Measurements from ENCODE around the gene MPV17L2.

MPV17L2 gene

DNA sequence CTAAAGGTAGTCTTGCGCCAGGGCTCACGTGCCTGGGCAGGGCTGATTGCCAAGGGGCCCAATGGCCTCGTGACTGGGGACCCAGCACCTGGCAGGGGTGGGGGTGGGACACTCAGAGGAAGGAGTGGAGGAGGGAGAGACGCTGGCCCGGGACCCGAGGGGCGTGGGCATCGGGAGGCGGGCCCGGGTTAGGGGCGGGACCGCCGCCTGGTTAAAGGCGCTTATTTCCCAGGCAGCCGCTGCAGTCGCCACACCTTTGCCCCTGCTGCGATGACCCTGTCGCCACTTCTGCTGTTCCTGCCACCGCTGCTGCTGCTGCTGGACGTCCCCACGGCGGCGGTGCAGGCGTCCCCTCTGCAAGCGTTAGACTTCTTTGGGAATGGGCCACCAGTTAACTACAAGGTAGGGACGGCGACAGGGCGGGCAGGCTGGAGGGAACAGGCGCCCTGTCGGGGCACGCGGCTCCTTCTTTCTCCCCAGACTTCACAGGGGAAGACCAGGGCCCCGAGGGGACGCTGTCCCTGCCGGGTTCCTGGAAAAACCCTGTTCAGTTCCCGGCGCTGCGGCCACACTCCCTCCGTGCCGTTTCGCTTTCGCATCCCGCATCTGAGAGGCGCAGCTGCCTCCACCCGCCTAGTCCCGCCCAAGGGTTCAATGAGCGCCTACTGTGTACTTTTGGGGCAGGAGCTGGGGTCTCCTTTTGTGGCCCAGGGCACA lies 19.3 kb upstream of the MPV17L2 start, which contains the start of gene IFI30:
TSS of gene IFI30 (plus strand) at position 242 of the 717 bp plus-strand sequence. CDS start at position 271, 29 bp downstream.
- Histone ChIP-seq H3K9me3 (ENCODE audit: control insufficient read depth, low read length) (no peaks in the 10 kb centered on the region), H2AFZ (ENCODE audit: low read depth, low read length) (peak within 1 kb of the TSS; percentile 72), H3K79me1 (replicated peaks; ENCODE audit: low read length, poor library complexity, severe bottlenecking) (peaks cover 3% of the 10 kb centered on the region), H2BK120ac (ENCODE audit: low read depth, low read length) (no peak within 1 kb of the TSS), H4K91ac (ENCODE audit: low read length) (peak within 1 kb of the TSS; percentile 60), H4K8ac (ENCODE audit: low read length) (peak within 1 kb of the TSS; percentile 82), H3K4me1 (ENCODE audit: control insufficient read depth, insufficient read depth, low read depth, low read length) (peaks cover 16% of the 10 kb centered on the region), H3K27me3 (ENCODE audit: control insufficient read depth in 1 of 2, insufficient read depth in 1 of 2, low read length in 2 of 2) (peaks cover 0 to 7% of the 10 kb centered on the region in 2 experiments), H2BK5ac (ENCODE audit: low read depth, low read length, poor library complexity, severe bottlenecking) (no peak within 1 kb of the TSS), H3K9ac (ENCODE audit: low read length) (peak within 1 kb of the TSS; percentile 87), H3K4me2 (ENCODE audit: low read length, poor library complexity, severe bottlenecking) (peak within 1 kb of the TSS; percentile 99), H2BK12ac (ENCODE audit: low read length in 2 of 2) (peak within 1 kb of the TSS in 1 of 2 experiments; percentile 95), H3K4me3 (ENCODE audit: insufficient read depth in 1 of 2, low read depth in 1 of 2, low read length in 2 of 2) (peak within 1 kb of the TSS; percentile 62 to 93), H3K27ac (ENCODE audit: low read length, poor library complexity, severe bottlenecking) (no peak within 1 kb of the TSS), H3K18ac (ENCODE audit: low read depth in 1 of 2, low read length in 2 of 2) (peak within 1 kb of the TSS; percentile 46 to 94), H3K36me3 (ENCODE audit: control insufficient read depth in 1 of 2, insufficient read depth in 2 of 2, low read depth in 1 of 2, low read length in 2 of 2) (peaks cover 26 to 34% of the 10 kb centered on the region in 2 experiments), H2BK15ac (ENCODE audit: low read depth, poor library complexity, severe bottlenecking) (peak within 1 kb of the TSS; percentile 44), H2AK5ac (ENCODE audit: low read length, severe bottlenecking) (no peak within 1 kb of the TSS), H3K4ac (ENCODE audit: low read depth in 1 of 2, low read length in 2 of 2) (peak within 1 kb of the TSS in 1 of 2 experiments; percentile 84), H3K14ac (ENCODE audit: low read length in 2 of 2) (peak within 1 kb of the TSS in 1 of 2 experiments; percentile 95), H3K23ac (ENCODE audit: low read length in 2 of 2) (peak within 1 kb of the TSS in 1 of 2 experiments; percentile 90)
- 2% methylated on average over 47 of the region's 47 CpGs for WGBS
- peak; percentile 69 for DNase-seq

DNA sequence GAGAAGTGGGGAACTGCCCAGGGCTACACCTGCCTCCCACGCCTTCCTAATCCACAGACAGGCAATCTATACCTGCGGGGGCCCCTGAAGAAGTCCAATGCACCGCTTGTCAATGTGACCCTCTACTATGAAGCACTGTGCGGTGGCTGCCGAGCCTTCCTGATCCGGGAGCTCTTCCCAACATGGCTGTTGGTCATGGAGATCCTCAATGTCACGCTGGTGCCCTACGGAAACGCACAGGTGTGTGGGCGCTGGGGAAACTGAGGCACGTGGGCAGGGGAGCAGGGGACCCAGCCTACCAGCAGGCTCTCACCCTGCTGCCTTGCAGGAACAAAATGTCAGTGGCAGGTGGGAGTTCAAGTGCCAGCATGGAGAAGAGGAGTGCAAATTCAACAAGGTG lies 18.0 kb upstream of the MPV17L2 start:
- no peak overlapping the region for H2BK15ac ChIP-seq (ENCODE audit: low read depth, poor library complexity, severe bottlenecking)
- H2AFZ ChIP-seq (ENCODE audit: low read depth, low read length): no peak overlapping the region
- no peak overlapping the region for H2BK5ac ChIP-seq (ENCODE audit: low read depth, low read length, poor library complexity, severe bottlenecking)
- H2BK120ac ChIP-seq (ENCODE audit: low read depth, low read length): no peak overlapping the region
- peaks cover 21 to 22% of the 10 kb centered on the region in 2 experiments for H3K36me3 ChIP-seq (ENCODE audit: control insufficient read depth in 1 of 2, insufficient read depth in 2 of 2, low read depth in 1 of 2, low read length in 2 of 2)
- no peak overlapping the region for H4K91ac ChIP-seq (ENCODE audit: low read length)
- no peak overlapping the region for H2BK12ac ChIP-seq (ENCODE audit: low read length in 2 of 2)
- H3K23ac ChIP-seq (ENCODE audit: low read length in 2 of 2): peak overlapping the region in 1 of 2 experiments; percentile 88
- H3K27me3 ChIP-seq (ENCODE audit: control insufficient read depth in 1 of 2, insufficient read depth in 1 of 2, low read length in 2 of 2): peaks cover 0 to 7% of the 10 kb centered on the region in 2 experiments
- peak overlapping the region in 1 of 2 experiments; percentile 64 for H3K14ac ChIP-seq (ENCODE audit: low read length in 2 of 2)
- H2AK5ac ChIP-seq (ENCODE audit: low read length, severe bottlenecking): no peak overlapping the region
- H3K18ac ChIP-seq (ENCODE audit: low read depth in 1 of 2, low read length in 2 of 2): no peak overlapping the region
- H3K27ac ChIP-seq (ENCODE audit: low read length, poor library complexity, severe bottlenecking): no peak overlapping the region
- no peak for DNase-seq
- no peak overlapping the region for H3K4ac ChIP-seq (ENCODE audit: low read depth in 1 of 2, low read length in 2 of 2)
- no peak overlapping the region for H3K4me2 ChIP-seq (ENCODE audit: low read length, poor library complexity, severe bottlenecking)
- H3K9me3 ChIP-seq (ENCODE audit: control insufficient read depth, low read length): no peaks in the 10 kb centered on the region
- peak overlapping the region; percentile 87 for H3K9ac ChIP-seq (ENCODE audit: low read length)
- WGBS: 84% methylated on average over 11 of the region's 11 CpGs
- H3K4me3 ChIP-seq (ENCODE audit: insufficient read depth in 1 of 2, low read depth in 1 of 2, low read length in 2 of 2): peak overlapping the region in 1 of 2 experiments; percentile 93
- peaks cover 16% of the 10 kb centered on the region for H3K4me1 ChIP-seq (ENCODE audit: control insufficient read depth, insufficient read depth, low read depth, low read length)
- no peak overlapping the region for H4K8ac ChIP-seq (ENCODE audit: low read length)
- H3K79me1 ChIP-seq (replicated peaks; ENCODE audit: low read length, poor library complexity, severe bottlenecking): no peaks in the 10 kb centered on the region

DNA sequence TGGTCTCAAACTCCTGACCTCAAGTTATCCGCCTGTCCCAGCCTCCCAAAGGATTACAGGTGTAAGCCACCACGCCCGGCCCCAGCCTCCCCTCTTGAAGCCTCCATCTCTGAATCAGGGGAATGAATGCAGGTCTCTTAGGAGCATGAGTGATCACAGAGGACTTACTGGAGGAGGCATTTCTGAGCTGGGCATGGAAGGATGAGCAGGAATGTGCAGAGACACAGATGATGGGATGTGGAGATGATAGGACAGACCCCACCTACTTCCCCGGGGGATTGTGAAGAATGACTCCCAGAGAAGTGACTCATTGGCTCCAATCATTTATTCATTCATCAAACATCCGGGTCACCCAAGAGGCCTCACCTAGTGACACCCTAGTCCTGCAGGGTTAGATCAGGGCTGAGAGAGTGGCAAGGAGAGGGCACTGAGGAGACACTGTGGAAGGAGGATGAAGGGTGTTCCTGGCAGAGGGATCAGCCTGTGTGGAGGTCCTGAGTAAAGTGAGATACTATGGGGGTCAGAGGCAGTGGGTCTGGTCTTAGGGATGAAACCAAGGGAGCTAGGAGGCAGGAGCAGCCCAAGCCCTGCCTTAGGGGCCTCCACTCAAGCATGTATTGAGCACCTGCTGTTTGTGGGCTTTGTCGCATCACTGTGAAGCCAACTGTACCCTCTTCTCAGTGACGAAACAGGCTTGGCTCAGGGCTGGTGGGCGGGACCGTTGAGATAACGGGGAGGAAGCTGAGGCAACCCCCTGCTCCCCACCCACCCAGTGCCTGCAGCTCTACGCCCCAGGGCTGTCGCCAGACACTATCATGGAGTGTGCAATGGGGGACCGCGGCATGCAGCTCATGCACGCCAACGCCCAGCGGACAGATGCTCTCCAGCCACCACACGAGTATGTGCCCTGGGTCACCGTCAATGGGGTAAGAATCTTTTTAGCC lies 16.4 kb upstream of the MPV17L2 start:
- H3K9ac ChIP-seq (ENCODE audit: low read length): no peak overlapping the region
- no peak overlapping the region for H3K4ac ChIP-seq (ENCODE audit: low read depth in 1 of 2, low read length in 2 of 2)
- H3K14ac ChIP-seq (ENCODE audit: low read length in 2 of 2): no peak overlapping the region
- DNase-seq: no peak
- H2BK15ac ChIP-seq (ENCODE audit: low read depth, poor library complexity, severe bottlenecking): no peak overlapping the region
- no peak overlapping the region for H3K27ac ChIP-seq (ENCODE audit: low read length, poor library complexity, severe bottlenecking)
- no peak overlapping the region for H3K4me3 ChIP-seq (ENCODE audit: insufficient read depth in 1 of 2, low read depth in 1 of 2, low read length in 2 of 2)
- no peak overlapping the region for H2AK5ac ChIP-seq (ENCODE audit: low read length, severe bottlenecking)
- H3K9me3 ChIP-seq (ENCODE audit: control insufficient read depth, low read length): no peaks in the 10 kb centered on the region
- H3K4me1 ChIP-seq (ENCODE audit: control insufficient read depth, insufficient read depth, low read depth, low read length): peaks cover 16% of the 10 kb centered on the region
- H2BK5ac ChIP-seq (ENCODE audit: low read depth, low read length, poor library complexity, severe bottlenecking): no peak overlapping the region
- no peak overlapping the region for H4K91ac ChIP-seq (ENCODE audit: low read length)
- no peaks in the 10 kb centered on the region for H3K79me1 ChIP-seq (replicated peaks; ENCODE audit: low read length, poor library complexity, severe bottlenecking)
- no peak overlapping the region for H4K8ac ChIP-seq (ENCODE audit: low read length)
- H2AFZ ChIP-seq (ENCODE audit: low read depth, low read length): no peak overlapping the region
- no peak overlapping the region for H2BK12ac ChIP-seq (ENCODE audit: low read length in 2 of 2)
- no peak overlapping the region for H3K23ac ChIP-seq (ENCODE audit: low read length in 2 of 2)
- no peak overlapping the region for H3K4me2 ChIP-seq (ENCODE audit: low read length, poor library complexity, severe bottlenecking)
- H3K18ac ChIP-seq (ENCODE audit: low read depth in 1 of 2, low read length in 2 of 2): no peak overlapping the region
- 94% methylated on average over 18 of the region's 19 CpGs for WGBS
- peaks cover 0 to 7% of the 10 kb centered on the region in 2 experiments for H3K27me3 ChIP-seq (ENCODE audit: control insufficient read depth in 1 of 2, insufficient read depth in 1 of 2, low read length in 2 of 2)
- peaks cover 6 to 21% of the 10 kb centered on the region in 2 experiments for H3K36me3 ChIP-seq (ENCODE audit: control insufficient read depth in 1 of 2, insufficient read depth in 2 of 2, low read depth in 1 of 2, low read length in 2 of 2)
- H2BK120ac ChIP-seq (ENCODE audit: low read depth, low read length): no peak overlapping the region

DNA sequence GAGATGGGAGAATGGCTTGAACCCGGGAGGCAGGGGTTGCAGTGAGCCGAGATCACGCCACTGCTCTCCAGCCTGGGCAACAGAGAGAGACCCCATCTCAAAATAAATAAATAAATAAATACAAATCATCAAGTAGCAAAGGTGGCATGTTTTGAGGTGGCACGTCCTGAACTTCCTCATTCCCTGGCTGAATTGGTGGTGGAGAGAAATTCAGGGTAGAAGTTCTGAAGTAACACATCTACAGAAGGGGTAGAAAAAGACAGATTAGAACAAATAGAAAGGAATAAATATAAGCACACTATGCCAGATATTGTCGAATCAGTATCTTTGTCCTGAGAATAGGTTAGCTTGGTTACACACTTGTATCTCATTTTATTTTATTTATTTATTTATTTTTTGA lies 13.1 kb upstream of the MPV17L2 start:
- no peak overlapping the region for H3K14ac ChIP-seq (ENCODE audit: low read length in 2 of 2)

More for the DNA sequence above, 13.1 kb upstream of the MPV17L2 start:
- H2BK15ac ChIP-seq (ENCODE audit: low read depth, poor library complexity, severe bottlenecking): no peak overlapping the region
- peaks cover 0 to 6% of the 10 kb centered on the region in 2 experiments for H3K27me3 ChIP-seq (ENCODE audit: control insufficient read depth in 1 of 2, insufficient read depth in 1 of 2, low read length in 2 of 2)
- no peak for DNase-seq
- H3K4ac ChIP-seq (ENCODE audit: low read depth in 1 of 2, low read length in 2 of 2): no peak overlapping the region
- H4K8ac ChIP-seq (ENCODE audit: low read length): no peak overlapping the region
- H3K9me3 ChIP-seq (ENCODE audit: control insufficient read depth, low read length): no peaks in the 10 kb centered on the region
- H2AFZ ChIP-seq (ENCODE audit: low read depth, low read length): no peak overlapping the region
- whole genome bisulfite sequencing: 87% methylated on average over 2 of the region's 5 CpGs
- H3K27ac ChIP-seq (ENCODE audit: low read length, poor library complexity, severe bottlenecking): no peak overlapping the region
- no peak overlapping the region for H4K91ac ChIP-seq (ENCODE audit: low read length)
- H3K4me2 ChIP-seq (ENCODE audit: low read length, poor library complexity, severe bottlenecking): no peak overlapping the region
- no peak overlapping the region for H3K18ac ChIP-seq (ENCODE audit: low read depth in 1 of 2, low read length in 2 of 2)
- H3K23ac ChIP-seq (ENCODE audit: low read length in 2 of 2): no peak overlapping the region
- peaks cover 0 to 21% of the 10 kb centered on the region in 2 experiments for H3K36me3 ChIP-seq (ENCODE audit: control insufficient read depth in 1 of 2, insufficient read depth in 2 of 2, low read depth in 1 of 2, low read length in 2 of 2)
- no peaks in the 10 kb centered on the region for H3K79me1 ChIP-seq (replicated peaks; ENCODE audit: low read length, poor library complexity, severe bottlenecking)
- no peak overlapping the region for H3K9ac ChIP-seq (ENCODE audit: low read length)
- no peak overlapping the region for H2BK12ac ChIP-seq (ENCODE audit: low read length in 2 of 2)
- H3K4me1 ChIP-seq (ENCODE audit: control insufficient read depth, insufficient read depth, low read depth, low read length): peaks cover 3% of the 10 kb centered on the region
- H3K4me3 ChIP-seq (ENCODE audit: insufficient read depth in 1 of 2, low read depth in 1 of 2, low read length in 2 of 2): no peak overlapping the region
- no peak overlapping the region for H2BK5ac ChIP-seq (ENCODE audit: low read depth, low read length, poor library complexity, severe bottlenecking)
- H2BK120ac ChIP-seq (ENCODE audit: low read depth, low read length): no peak overlapping the region
- H2AK5ac ChIP-seq (ENCODE audit: low read length, severe bottlenecking): no peak overlapping the region

All from mesenchymal stem cell (in vitro differentiated cells and primary cell).